ENCODE data around the gene ITPR3. TPM values are rescaled to one million over a fixed set of nuclear protein-coding genes. Genes with fewer than 3 reads are reported as not detected.

Gene ITPR3
- total RNA-seq, 1 donor from 2014 or later = 21.6 TPM

GRCh38 chr6:33719326-33719987 lies 98.3 kb downstream of the ITPR3 start:
- DNase-seq = no peak

DNA sequence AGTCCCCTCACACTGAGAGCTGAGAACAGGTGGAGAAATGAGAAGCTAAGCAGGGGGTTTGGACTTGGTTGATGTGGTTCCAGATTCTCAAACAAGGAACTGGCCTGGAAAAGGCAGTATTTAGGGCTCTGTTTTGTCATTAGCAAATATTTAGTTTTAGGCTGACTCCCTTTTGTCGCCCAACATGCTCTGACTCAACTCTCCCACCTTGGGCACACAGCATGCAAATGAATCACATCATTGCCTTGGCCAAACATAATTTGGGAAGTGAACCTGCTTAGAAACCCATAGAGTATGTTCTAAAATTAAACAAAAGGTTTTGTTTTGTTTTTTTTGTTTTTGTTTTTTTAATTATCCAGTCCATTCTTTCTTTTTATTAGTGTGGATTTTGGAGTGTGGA lies 99.9 kb downstream of the ITPR3 start:
- no peak for DNase-seq

GRCh38 chr6:33721508-33721907 lies 100.4 kb downstream of the ITPR3 start:
- DNase-seq = no peak

- DNase-seq = no peak
Measured at GRCh38 chr6:33722103-33722623, 101.0 kb downstream of the ITPR3 start.

DNA sequence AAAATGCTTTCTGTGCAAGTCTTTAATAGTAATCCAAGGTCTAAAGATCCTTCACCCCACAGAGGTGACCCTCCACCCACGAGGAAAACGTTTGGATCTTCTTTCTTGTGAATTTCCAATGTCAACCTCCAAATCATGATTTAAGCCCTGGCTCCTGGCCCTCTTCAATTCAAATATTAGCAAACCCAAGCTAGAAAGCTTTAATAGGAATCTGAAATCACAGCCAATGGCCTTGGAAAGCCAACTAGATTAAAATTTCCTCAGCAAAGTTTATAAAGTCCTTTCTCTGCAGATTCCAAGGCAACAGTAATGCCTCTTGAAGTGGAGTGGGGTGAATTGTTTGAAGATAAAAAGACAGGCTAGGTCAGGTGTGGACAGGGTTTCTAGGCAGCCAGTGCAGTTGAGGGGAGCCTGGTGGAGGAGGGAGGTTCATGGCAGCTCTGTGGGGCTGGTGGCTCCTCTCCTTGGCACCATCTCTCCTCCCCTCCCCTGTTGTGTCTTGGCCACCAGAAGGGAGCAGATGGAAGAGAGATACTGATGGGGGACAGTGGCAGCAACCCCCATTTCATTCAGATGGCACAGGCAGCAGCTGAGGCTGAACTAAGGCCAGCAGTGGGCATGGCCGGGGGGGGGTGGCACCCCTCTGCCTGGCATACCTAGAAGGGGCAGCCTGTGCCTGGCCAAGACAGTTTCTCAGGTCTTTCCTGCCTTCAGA lies 102.4 kb downstream of the ITPR3 start:
- no peak for DNase-seq

DNA sequence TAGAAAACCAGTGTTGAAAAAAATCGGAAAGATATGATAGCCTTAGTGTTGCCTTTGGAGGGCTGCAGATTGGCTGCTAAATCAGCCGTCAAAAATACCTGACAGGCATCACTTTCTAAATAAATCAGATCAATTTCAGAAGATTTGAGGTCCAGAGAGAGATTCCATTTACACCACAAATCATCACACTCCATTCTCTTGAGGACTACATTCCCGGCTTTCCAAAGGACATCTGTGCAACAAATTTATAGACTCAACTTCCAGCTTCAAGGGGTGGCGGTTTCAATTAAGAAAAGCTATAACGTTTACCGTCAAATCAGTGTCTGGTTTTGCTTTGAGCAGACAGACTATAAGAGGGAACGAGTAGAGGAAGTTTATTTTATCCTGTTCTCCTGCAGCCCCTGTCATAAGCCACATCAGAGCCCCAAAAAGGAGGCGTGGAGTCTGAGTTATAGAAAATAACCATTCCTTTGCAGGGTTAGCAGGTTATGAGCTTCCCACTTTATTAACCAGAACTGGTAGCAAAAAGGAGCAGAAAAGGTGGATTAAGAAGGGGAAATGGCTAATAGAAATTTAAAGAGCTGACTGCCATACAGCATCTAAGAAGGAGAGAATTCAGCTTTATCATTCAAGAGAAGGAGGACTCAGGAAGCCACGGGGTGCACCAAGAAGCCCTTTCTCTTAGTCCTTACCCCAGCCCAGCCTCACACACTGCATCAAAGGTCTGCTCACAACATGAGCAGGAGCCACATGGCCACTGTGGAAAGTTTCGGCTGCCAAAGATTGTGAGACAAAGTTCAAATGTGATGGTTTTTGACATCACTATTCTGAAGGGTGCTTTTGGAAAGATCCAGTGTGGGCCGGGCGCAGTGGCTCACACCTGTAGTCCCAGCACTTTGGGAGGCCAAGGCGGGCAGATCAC lies 103.2 kb downstream of the ITPR3 start:
- no peak for DNase-seq

- no peak for DNase-seq
Measured at GRCh38 chr6:33725222-33725621, 104.1 kb downstream of the ITPR3 start.

DNA sequence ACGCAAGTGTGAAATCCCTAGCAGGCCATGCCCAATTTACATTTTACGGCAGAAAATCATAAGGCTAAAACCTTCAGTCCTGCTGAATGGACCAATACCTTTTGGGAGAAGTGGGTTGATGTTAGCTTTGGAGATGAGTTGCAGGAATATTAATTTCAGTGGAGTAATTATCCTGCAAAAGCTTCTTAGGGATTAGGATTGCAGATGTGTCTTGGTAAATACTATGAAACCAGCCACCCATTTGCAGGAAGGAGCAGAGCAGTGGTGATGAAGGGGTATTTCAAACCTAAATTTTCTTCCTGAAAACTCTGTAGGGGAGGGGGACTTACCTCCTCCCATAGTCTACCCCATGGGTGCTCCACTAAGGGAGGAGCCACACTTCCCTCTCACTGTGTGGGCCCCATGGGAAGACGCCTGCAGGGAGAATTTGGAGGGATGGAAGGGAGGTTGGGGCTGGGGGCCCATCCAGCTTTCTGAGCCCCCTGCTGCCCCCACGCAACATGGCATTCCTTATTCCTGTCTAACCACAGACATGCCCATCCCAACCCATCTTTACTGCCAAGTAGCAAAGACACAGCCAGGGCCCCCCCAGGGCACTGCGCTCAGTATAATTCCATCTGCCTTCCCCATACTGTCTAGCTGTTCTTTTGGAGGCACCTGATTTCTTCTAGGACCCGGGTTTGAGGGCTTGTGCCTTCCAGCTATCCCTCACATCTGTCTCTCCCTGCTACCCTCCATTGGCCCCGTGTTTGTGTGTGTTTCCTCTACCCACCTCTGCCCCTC lies 105.0 kb downstream of the ITPR3 start:
- DNase-seq = no peak

DNA sequence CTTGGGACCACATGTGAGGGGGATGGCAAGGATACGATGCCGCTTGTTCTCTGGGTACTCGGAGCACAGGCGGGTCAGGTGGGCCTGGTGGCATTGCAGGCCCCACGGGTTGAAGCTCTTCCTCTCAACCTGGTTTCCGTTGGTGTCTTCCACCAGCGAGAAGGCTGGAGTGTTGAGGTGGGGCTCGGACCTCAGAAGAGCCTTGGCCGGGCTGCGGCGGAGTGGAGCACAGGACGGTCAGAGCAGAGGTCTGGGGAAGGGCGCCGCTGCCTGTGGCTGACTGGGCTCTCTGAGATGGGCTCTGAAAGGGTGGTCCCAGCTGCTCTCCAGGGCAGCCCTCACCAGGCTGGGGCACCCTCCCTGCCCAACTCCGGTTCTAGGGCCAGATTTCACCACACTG lies 105.6 kb downstream of the ITPR3 start:
- DNase-seq = no peak

GRCh38 chr6:33727126-33727525 lies 106.0 kb downstream of the ITPR3 start:
- no peak for DNase-seq

DNA sequence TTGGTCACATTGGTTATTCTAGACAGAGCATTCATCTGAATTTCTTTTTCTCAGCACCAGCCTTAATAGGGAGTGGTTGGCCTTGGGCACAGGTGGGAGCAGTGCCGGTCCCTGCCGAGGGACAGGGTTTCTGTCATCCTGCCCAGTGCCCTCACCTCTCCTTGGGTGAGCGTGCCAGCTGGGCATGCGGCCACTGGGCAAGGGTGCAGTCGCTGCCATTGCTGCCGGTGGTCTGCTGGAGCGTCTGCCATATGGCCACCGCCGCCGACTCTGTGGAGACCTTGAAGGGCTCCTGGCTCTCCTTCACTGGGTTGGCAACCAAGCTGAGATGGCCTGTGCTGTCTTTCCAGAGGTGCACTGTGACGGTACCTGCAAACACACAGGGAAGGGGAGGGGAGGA lies 106.8 kb downstream of the ITPR3 start:
- no peak for DNase-seq

- no peak for DNase-seq
Measured at GRCh38 chr6:33728438-33728837, 107.3 kb downstream of the ITPR3 start.

GRCh38 chr6:33729059-33729458 lies 107.9 kb downstream of the ITPR3 start:
- DNase-seq = no peak

DNA sequence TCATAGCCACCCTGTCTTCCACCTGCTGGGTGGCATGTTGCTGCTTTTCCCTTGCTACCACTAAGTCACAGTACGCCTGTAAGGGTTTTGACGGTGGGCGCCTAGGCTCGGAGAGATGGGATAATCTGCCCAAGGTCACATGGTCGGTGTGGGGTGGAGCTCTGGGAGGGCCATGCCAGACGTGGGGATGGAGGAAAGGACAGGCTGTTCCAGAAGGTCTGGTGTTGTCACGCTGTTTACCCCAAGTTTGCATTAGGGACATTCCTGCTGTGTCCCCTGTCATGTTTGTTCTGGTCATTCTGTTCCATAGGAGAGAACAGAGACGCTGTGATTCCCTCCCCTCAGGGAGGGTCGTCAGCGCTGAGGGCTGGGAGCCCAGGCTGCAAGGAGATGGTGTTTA lies 109.5 kb downstream of the ITPR3 start:
- DNase-seq = no peak

GRCh38 chr6:33731035-33731434 lies 109.9 kb downstream of the ITPR3 start:
- DNase-seq = no peak

DNA sequence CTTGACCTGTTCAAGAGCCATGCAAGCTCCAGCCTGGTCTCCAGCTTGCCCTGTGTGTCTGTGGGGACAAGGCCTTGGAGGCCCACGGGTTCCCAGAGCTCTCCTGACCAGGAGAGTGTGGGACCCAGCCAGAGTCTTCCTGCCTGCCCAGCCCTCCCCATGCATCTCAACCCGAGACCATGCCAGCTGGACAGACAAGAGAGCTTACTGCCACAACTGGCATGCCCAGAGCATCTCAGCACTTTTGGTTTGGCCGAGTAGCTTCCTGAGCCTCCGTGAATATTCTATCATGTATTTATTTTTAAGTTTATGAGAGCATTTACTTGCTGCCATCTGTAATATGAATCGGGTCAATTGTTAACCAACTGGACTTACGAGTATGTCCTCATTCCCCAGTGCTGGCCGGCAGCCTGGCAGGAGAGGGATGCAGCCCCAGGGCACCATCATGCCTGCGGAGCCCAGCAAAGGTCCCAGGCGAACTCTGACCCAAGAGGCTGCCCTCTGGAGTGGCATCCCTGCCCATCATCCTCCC lies 110.7 kb downstream of the ITPR3 start:
- no peak for DNase-seq

- no peak for DNase-seq
Measured at GRCh38 chr6:33732385-33732784, 111.3 kb downstream of the ITPR3 start.

GRCh38 chr6:33732817-33733708 lies 111.9 kb downstream of the ITPR3 start:
- no peak for DNase-seq

GRCh38 chr6:33733709-33734007 lies 112.5 kb downstream of the ITPR3 start:
- no peak for DNase-seq

DNA sequence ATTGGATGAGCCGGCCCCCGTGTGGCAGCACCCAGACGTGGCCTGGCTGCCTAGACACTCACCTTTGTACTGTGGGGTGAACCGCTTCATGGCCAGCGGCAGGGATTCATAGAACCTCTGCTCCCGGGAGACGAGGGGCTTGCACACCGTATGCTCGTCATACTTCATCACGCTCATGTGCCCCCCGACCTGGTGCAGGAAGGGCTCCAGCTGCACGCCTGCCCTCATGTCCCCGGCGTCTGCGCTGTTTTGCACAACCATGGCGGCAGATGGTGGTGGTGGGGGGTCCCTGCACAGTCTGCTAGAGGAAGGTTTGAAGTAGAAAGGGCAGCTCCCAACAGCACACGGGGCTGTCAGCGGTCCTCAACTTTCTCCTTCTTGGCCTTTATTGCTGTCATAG lies 114.1 kb downstream of the ITPR3 start:
- no peak for DNase-seq

Data from tongue (tissue), 2 donors.